Measurements from ENCODE around the gene SYNE1.

GRCh38 chr6:152241013-152241766 is 396.0 kb downstream of the SYNE1 start:
- TF ChIP-seq CTCF (IDR thresholded peaks at IDR 0.05) (no peak), POLR2A (IDR thresholded peaks at IDR 0.05) (no peak)
